GM21786 (cell line): Measurements from ENCODE around the gene IRS4.
A peak's percentile ranks its signal among the peaks of the same experiment; 100 is the strongest.

Experiments
- ATAC-seq: cut with Tn5 transposase; IDR thresholded peaks from one replicate; pipeline ENCODE4 v1.9.1; 2021; ENCODE audit not compliant: unreplicated experiment

IRS4 gene

DNA sequence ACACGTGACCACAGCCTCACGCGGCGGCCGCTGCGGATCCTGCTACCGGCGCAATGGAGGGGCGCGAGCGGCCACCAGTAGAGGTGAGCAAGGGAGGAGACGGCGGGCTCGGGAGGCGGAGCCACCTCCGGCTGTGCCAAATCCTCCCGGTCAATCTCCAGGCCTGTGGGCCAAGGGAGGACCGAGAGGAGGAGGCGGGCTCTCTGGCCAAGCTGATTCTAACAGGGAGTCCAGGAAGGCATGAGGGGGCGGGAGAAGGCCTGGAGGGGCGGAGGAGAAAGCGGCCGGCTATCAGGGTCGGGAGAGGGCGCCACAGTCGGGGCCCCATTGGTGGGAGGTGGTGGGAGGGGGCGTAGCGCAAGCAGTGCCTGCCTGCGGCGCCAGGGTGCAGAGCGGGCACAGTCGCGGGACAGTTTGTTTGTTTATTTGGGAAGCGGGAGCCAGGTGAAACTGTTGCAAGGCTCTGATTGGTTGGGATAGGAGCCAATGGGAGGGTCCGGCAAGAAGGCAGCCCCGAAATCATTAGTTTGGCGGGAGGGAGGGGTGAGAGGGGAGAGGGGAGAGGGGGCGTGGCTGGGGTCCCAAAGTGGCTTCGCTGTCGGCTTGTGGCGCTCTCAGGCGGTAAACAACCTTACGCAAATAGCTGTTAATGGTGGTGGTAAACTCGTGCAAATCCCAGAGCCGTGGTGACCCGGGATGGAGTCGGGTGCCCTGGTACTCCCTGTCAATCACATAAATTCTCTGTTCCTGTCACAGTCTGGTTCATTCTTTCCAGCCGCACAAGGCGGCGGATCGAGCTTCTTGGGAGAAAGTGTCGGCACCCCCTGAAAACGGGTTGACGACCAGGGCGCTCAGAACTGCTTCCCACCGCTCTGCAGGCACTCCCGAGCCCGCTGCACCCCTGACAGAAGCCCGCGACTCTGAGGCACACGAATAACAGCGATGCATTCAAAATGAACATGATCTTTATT lies at the start of gene IRS4:
IRS4 (minus strand) TSS at position 55 of the 971 bp plus-strand sequence.
- no peak for ATAC-seq

GRCh38 chrX:108772549-108772948 lies 36.2 kb upstream of the IRS4 start:
- ATAC-seq = no peak

- ATAC-seq = no peak
Observed at GRCh38 chrX:108763559-108763958, 27.2 kb upstream of the IRS4 start.

DNA sequence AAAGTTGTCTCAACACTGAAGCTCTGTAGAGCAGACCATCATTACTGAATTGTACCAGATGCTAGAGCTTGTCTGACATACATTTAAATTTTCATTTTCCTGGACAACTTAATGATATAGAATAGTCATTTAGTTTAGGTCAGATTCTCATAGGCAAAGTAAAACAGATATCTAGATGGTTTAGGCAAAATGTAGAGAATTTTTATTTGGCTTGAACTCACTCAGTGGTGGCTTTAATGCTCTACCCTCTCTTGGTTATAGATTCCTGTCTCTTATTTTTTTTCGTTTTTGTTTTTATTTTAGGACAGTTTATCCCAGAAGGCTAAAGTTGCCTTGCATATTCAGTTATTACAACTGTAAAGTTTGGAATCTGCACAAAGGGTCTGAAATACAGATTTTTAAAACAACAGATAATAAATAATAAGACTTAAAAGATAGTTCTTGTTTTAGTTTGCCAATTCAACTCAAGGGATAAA lies 4.0 kb upstream of the IRS4 start:
- no peak for ATAC-seq

GRCh38 chrX:108737754-108738153 lies 1.4 kb upstream of the IRS4 start:
- ATAC-seq = no peak

DNA sequence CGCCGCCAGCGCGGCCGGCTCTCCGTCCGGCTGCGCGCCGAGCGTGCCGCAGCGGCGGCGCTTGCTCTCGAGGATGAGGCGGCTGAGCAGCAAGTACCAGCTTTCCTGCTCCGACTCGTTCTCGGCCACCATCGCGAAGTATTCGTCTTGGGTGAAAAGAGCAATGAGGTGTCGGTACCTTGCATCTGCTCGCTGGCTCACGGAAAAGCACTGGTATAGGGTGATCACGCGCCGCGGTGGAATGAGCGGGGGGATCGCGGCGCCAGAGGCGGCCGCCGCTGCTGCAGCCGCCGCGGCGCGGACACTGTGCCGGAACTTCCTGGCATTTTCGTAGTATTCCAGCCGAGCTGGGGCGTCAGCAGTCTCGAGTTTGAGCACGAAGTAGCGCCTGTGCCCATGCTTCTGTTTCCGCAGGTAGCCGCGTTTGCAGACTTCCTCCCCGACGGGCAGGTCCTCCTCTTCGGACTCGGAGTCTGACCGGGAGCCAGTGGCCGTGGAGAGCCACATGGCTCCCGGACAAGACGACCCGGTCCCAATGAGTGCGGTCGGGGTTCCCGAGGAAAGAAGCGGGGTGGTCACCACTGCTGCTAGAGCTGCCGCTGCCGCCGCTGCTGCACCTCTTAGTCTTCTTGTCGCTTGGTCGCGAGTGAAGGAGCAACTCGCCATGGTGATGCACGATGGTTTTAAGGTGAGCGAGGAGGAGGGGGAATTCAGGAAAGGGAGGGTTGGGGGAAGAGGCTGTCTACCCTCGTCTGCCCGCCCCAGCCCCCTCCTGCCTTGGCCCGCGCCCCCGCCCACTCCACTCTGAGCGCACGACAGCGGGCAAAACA lies 469 bp downstream of the IRS4 start:
- ATAC-seq = no peak

DNA sequence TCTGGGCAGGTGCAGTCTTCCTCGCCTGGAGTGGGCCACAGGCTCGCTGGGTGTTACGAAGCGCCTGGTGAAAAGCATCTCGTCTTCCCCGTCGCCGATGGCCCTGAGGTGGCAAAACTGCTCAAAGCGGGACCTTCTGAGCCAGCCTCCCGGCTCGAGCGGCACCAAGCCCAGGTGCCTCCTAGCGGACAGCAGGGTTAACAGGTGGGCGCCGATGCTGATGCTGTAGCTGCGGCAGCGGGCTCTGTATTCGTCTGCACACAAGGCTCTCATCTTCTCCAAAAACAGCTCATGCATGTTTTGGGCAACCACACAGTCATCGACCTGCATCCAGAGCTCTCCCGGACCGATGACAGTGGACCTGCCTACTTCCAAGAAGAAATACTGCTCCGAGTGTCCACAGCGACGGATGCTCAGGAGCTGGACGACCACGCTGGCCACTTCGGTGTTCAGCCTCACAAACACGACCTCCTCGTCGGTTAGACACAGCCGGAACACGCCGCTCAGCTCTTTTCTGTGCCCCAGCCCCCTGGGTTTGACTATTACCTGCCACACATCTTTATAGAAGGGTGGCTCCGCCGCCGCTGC lies 1.2 kb downstream of the IRS4 start:
- no peak for ATAC-seq

GRCh38 chrX:108734426-108734825 lies 1.9 kb downstream of the IRS4 start:
- ATAC-seq = no peak

GRCh38 chrX:108732630-108733321 lies 3.6 kb downstream of the IRS4 start:
- ATAC-seq = no peak

DNA sequence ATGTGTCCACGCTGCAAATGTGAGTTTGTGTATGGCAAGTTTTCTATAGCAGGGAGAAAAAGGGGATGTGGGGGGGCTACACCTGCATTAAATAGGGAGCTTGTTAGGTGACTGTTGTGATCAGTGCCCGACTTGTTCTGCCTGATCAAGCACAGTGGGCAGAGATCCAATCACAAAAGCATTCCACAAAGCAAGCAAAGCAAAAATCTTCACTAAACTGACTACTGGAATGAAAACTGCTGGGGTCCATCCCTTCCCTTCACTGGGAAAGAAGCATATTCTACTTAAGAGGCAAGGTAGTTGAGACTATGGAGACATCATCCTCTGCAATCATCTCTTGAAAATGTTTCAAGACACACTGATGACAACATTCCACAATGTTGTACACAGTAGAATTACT lies 5.2 kb downstream of the IRS4 start:
- ATAC-seq = no peak

DNA sequence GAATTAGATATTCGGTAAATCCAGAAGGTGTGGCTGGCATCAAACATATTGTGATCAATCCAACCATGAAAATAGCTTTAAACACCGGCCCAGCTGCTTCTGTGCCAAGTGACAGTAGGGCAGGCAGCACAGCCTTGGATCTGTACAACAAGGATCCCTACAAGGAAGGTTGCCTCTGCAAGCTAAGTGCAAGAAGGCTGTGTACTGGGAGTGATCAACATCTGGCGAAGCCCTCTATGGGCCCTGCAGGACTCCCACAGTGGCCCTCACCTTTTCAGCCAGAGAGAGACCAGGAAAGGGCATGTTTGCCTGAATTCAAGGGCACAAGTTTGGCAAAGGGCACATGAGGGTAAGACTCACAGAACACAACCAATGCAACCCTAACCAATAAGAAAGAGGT lies 9.6 kb downstream of the IRS4 start:
- ATAC-seq = no peak

DNA sequence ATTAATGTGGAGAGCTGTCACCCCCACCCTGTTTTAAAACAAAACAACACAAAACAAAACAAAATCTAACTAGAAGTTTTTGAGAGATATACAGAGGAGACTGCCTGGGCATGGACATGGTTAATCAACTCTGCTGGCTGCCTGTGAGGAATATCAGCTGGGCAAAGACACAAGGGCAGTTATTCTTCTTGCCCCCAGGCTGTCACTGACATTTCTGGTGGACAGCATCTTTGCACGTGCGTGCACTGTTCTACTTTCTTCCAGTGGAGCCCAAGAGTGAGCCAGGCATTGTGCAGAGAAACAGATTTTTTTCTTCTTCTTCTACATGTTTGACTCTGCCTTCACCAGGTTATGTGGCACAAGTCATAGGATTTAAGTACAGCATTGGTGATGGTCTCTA lies 13.8 kb downstream of the IRS4 start:
- ATAC-seq = no peak

DNA sequence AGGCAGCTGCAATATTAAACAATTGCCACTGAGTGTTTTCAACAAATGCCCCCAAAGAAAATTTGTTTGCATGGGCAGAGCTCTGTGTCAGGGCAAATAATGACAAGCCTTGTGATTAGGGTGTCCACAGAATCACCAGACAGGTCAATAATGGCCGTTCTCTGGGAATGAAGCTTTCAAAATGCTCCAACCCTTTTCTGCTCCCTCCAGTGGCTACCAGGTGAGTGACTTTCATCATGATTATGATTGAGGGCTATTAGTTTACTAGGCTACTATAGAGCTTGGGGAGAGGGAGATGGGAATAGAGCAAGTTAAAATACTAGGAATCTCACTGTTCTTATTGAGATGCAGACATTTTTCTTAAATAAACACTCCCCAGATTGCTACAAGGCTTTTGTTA lies 23.5 kb downstream of the IRS4 start:
- no peak for ATAC-seq

DNA sequence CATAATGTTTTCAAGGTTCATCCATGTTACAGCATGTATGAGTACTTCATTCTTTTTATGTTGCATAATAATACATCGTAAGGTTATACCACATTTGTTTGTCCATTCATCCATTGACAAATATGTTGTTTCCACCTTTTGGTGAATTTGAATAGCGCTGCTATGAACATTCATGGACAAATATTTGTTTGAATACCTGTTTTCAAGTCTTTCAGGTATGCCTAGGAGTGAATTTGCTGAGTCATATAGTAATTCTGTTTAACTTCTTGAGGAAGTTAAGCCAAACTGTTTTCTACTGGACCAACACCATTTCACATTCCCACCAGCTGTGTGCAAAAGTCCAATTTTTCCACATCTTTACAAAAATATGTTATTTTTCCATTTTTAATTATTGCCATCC lies 31.5 kb downstream of the IRS4 start:
- ATAC-seq = no peak

DNA sequence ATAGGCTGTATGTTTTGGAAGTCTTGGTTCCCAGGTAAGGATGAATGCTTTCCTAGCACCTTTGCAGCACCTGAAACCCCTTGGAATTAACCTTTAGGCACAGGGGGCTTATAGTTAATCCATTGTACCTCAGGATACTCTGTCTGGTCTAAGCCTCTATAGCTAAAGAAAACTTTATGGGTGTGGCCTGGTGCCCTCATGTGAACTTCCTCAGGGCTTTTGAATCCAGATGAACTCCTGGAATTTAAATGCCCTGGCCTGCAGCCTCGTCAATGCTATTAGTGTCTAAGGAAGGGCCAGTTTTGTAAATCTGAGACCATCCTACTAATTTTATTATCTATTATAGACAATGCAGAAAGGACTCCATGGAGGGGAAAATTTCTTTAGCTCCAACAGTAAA lies 33.8 kb downstream of the IRS4 start:
- ATAC-seq = no peak

- ATAC-seq = no peak
Observed at GRCh38 chrX:108701633-108702032, 34.7 kb downstream of the IRS4 start.

- ATAC-seq = peak; percentile 52
Observed at GRCh38 chrX:108699368-108699767, 37.0 kb downstream of the IRS4 start.

- ATAC-seq = no peak
Observed at GRCh38 chrX:108696690-108697089, 39.7 kb downstream of the IRS4 start.
